Frontal cortex (tissue), 4 donors: ENCODE data around the gene TPST2. TPM values are rescaled to one million over a fixed set of nuclear protein-coding genes. Genes with fewer than 3 reads are reported as not detected.
"Not testable (repeated sequence)": the region's sequence is repeated elsewhere in the genome, so short reads cannot be mapped to it uniquely, and the experiment has no call there.

Source experiments
- DNase-seq, 2 donors: peaks; one replicate each; pipeline ENCODE4 v3.0.0; 2012; ENCODE audit warnings: low spot score in 2 of 2
- FAIRE-seq: peaks from 2 replicates; lab custom pipeline; 2012; peaks lifted over from hg19 to GRCh38; lab: Jason Lieb, UNC
- total RNA-seq: library from RNA; depleted of rRNA; stranded (reverse); fragments of >200 nt; gene quantifications from one replicate; pipeline ENCODE4 v1.2.3, GENCODE V29; 2014
- donor health status: control.
- donor health status: control.
- donor health status: control.

The TPST2 gene
- 6.1 TPM for total RNA-seq

DNA sequence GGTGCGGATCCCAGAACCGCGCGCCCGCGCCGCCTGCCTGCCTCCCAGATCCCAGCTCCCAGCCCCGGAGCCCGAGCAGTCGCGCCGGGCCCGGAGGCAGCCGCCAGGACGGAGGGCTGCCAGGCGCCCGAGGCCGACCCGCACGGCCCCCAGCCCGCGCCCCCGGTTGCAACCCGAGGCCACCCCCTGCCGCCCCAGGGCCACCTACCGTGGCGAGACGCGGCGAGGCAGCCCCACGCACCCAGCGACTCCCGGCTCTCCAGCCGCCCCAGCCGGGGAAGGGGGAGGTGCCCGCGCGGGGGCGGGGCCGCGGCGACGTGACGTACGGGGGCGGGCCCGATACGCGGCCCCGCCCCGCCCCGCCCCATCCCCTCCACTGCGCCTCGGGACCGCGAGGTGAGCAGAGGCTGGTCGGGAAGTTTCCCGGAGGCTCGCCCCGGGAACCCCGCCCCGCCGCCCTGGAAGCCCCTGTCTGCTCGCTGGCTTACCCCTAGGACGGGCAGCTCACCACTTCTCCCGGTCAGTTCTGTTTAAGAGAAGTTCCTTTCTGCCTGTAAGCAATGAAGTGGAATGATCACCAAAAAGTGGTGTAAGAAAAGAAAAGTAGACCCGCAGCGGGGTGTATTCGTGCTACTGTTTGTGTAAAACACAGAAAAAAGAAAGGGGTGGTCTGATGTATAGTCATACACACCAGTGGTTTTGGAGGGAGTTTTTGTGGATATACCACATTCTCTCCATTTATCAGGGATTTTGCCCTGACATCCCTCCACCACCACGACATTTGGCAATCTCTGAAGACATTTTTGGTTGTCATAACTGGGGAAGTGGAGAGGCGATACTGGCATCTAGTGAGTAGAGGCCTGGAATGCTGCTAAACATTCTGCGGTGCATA is at the start of gene TPST2:
TSS of gene TPST2 (minus strand) at position 288 of the 892 bp plus-strand sequence. CDS start 48,502 bp downstream, outside the sequence.
- DNase-seq: peak; percentile 85 to 88
- no peak for FAIRE-seq

DNA sequence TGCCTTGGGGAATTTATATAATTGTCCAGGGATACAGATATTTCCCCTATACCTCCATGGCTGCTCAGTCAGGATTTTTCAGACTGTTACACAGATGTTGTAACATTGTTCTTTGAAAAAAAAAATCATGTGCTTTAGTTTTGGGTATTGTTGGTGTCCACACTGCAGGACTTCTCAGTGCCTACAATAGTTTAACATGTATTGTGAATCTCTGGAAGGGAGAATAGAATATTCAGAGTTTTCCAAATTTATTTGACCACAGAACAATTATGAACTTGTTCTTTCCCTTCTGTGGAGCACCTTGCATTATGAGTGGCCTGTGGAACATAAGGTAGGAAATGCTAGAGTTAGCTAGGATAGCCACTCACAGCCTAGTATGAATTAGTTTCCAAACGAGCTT is 46.4 kb upstream of the TPST2 start:
- DNase-seq (no peak), FAIRE-seq (no peak)

GRCh38 chr22:26635117-26635516 is 45.2 kb upstream of the TPST2 start:
- DNase-seq (no peak), FAIRE-seq (no peak)

DNA sequence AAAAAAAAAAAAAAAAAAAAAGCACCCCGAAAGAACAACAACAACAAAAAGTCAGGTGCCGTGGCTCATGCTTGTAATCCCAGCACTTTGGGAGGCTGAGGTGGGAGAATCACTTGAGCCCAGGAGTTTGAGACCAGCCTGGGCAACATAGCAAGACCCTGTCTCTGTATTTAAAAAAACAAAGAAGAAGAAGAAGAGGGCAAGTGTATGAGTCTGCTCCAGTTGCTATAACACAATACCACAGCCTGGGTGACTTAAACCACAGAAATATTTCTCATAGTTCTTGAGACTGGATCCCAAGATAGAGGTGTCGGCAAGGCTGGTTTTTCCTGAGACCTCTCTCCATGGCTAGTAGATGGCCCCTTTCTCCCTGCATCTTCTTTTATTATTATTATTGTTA is 44.3 kb upstream of the TPST2 start:
- DNase-seq (no peak), FAIRE-seq (no peak)

DNA sequence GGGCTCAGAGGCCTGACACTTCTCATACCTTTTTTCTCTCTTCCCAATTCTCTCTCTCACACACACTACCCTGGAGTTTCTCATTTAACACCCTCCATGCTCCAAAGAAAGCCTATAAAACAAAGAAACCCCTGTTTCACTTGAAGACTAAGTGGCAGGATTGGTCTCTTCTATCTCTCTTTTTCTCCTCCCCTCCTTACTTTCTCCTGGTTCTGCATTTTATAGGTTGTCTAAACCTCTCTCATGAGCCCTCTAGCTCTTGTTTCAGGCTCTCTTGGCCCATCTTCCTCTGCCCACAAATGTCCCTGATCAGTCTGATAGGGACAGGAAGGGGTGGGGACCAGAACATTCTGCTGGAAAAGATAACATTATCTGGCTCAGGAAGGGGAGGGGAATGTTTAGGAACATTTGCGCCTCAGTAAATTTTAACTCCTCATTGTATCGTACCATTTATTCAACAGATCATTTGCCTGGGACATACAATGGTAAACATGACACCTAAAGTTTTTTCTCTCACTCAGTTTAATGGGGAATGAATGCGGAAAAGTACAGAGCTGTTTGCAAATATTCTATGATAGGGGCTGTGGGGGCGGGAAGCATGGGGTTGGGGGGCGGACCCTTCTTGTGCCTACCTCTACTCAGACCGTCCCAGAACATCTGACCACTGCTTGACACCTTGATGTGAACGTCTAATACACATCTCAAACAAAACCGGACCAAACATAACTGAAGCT is 42.7 kb upstream of the TPST2 start:
- no peak for FAIRE-seq
- no peak for DNase-seq

- DNase-seq (no peak), FAIRE-seq (no peak)
These were observed 41.4 kb upstream of the TPST2 start for GRCh38 chr22:26631282-26631681.

DNA sequence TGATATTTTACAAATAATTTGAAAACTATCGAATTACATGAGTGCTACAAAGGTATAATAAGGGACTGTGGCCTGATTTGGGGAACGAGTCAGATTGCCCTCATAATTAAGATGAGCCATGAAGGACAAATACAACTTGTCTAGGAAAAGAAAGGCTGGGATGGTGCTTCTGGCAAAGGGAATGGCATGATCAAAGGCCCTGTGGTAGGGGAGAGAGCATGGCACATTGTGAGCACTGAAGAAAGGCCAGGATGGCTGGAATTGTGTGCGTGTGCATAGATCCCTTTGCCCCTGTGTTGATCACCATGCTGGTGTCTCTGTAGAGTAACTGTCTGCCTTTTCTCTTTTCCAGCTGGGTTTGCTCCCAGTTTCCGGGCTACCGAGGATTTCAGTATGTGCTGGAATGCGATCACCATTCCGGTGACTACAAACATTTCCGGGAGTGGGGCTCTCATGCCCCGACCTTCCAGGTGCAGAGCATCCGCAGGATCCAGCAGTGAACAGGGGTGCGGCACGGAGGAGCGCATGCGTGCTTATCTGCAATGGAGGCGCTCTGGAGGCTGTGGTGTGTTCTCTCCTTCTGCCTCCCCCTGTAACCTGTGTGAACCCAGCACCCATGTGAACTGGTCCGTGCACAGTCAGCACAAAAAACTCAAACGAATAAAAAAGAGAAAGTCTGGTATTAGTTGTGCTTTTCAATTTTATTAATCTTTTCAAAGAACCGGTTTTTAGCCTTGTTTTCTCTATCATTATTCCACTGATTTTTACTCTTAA is 40.2 kb upstream of the TPST2 start:
- FAIRE-seq (no peak), DNase-seq (no peak)

DNA sequence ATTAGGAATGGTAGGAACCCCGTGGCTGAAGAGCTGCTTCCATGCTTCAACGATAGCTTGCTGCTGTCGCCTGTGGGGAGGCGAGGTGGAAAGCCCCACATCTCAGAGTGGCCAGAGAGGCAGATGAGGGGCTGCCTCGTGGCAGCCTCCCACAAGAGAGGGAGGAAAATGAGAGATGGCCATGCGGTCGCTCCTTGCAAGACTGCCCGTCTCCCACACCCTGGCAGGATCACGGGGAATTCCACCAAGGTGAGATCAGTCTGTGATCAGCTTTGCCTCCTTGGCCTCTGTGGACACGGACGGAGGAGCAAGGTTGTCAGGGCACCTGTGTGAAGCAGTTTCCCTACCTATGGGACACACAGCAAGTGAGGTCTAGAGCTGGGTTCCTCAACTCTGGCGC is 34.9 kb upstream of the TPST2 start:
- DNase-seq (no peak), FAIRE-seq (no peak)

DNA sequence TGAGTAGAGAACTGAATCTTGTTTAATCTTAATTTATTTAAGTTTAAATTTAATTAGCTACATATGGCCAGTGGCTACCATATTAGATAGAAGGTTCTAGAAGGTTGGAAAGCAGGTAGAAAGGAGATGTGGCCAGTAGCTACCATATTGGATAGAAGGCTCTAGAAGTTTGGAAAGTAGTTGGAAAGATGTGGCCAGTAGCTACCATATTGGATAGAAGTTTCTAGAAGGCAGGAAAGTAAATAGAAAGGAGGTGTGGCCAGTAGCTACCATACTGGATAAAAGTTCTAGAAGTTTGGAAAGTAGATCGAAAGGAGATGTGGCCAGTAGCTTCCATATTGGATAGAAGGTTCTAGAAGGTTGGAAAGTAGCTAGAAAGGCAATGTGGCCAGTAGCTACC is 34.1 kb upstream of the TPST2 start:
- FAIRE-seq: no peak
- DNase-seq: no peak

- DNase-seq (no peak), FAIRE-seq (no peak)
These were observed 31.7 kb upstream of the TPST2 start, which contains the start of gene CRYBA4 for GRCh38 chr22:26621663-26622062. Gene CRYBA4 (plus strand): TSS chr22:26621963. CDS start chr22:26622597, 634 bp downstream.

DNA sequence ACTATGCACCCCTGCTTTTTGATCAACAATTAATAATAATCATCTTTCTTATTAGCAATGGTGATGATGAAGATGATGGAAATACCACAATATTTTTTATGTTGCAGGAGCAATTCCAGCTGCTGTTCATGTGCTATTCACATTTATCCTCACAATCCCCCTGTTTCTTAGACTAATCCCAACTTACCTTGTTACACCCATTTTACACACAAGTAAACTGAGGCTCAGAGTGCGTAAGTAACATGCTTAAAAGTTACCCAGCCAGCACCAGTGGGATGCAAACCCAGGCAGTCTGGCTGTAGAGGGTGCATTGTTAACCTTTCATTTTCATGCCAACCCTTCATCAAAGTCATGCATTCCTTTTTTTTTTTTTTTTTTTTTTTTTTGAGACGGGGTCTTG is 30.3 kb upstream of the TPST2 start:
- FAIRE-seq: no peak
- no peak for DNase-seq

DNA sequence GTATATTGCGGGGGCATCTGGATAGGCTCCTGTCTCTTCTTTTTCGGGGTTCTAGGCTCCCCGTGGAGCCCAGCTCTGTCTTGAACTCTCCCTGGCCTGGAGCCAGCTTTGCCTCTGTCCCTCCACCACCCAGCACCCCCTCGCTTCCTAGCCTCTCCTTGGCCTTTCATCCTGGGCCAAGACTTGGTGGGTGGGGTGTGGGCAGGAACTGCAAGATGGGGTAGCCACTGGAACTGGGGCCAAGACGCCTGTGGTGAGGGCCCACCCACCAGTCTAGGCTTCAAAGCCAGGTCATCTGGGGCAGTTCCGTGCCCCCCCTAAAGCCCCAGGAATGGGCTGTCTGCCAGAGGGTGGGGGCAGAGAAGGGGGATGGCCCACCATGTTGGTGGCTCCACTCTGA is 29.6 kb upstream of the TPST2 start:
- FAIRE-seq (no peak), DNase-seq (no peak)

- no peak for FAIRE-seq
- no peak for DNase-seq
These were observed 28.5 kb upstream of the TPST2 start for GRCh38 chr22:26618455-26618854.

- DNase-seq (no peak), FAIRE-seq (no peak)
These were observed 27.6 kb upstream of the TPST2 start, which contains the start of gene CRYBB1 for GRCh38 chr22:26617271-26618199. Gene CRYBB1 (minus strand): TSS chr22:26618027. CDS start chr22:26616319, 1,708 bp downstream.

DNA sequence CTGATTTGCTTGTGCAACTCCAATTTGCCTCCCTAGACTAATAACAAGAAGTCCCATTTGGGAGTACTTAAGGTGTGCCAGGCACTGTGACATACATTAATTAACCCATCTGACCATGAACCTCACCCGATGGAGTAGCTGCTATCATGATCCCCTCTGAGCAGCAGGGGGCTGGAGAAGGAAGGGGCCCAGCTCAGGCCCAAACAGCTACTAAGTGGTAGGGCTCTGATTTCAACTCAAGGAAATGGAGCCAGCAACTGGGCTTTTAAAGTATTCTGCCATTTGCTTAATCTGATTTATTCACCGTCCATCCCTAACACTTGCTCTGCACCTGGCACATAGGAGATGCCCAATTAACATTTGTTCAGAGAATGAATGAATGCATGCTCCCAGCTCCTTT is 26.7 kb upstream of the TPST2 start:
- no peak for DNase-seq

DNA sequence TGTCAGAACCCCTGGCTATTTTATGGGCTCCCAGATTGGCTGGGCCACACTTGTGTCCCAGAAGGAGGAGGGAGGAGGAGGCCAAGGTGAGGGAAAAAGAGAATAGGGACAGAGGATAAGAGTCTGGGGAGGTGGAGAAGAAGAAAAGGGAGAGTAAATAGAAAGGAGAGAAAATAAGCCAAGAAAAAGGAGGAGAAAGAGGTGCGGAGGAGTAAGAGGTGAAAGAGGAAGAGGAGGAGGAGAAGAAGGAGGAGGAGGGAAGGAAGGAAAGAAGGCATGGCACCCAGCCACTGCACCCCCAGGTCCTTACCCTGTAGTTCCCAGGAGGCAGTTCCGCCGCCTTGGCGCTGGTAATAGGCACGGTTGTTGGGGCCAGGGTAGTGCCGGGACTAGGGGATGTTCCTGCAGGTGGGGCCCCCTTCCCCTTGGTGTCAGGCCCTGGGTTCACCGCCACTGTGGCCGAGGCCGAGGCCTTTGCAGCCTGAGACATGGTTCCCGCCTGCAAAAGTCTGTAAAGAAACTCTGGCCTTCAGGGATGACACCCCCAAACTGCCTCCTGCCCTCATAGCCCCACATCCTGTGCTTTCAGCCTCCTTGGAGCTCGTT is 26.0 kb upstream of the TPST2 start:
- DNase-seq: no peak
- FAIRE-seq: no peak

More for the DNA sequence above, 26.7 kb upstream of the TPST2 start:
- FAIRE-seq: no peak

DNA sequence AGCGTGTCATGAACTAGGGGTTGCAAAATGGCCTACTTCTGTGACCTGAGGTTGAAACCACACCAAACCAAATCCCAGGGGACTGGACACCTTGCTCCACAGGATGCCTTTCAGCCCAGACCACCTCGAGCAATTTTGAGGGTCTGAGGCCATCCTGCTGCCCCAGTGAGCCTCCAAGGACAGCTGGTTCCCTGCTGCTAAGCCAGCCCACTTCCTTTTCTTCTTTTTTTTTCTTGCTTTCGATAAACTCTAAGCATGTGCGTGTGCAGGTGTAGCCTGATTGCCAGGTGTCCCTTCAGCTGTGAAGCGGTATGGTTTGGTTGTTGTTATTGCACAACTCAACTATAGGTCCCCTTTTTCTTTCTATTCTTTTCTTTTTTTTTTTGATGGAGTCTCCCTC is 25.2 kb upstream of the TPST2 start:
- no peak for DNase-seq
- FAIRE-seq: no peak

- FAIRE-seq (no peak), DNase-seq (no peak)
These were observed 24.4 kb upstream of the TPST2 start for GRCh38 chr22:26614322-26614721.

- FAIRE-seq, DNase-seq: not testable (repeated sequence)
These were observed 23.8 kb upstream of the TPST2 start for GRCh38 chr22:26613753-26614152.
